Measurements from ENCODE around the gene TACSTD2. TPM values are rescaled to one million over a fixed set of nuclear protein-coding genes. Genes with fewer than 3 reads are reported as not detected.

Gene TACSTD2
- total and polyA plus RNA-seq, 2 of the 4 experiments (the other 2 are of a cell fraction) = not detected

DNA sequence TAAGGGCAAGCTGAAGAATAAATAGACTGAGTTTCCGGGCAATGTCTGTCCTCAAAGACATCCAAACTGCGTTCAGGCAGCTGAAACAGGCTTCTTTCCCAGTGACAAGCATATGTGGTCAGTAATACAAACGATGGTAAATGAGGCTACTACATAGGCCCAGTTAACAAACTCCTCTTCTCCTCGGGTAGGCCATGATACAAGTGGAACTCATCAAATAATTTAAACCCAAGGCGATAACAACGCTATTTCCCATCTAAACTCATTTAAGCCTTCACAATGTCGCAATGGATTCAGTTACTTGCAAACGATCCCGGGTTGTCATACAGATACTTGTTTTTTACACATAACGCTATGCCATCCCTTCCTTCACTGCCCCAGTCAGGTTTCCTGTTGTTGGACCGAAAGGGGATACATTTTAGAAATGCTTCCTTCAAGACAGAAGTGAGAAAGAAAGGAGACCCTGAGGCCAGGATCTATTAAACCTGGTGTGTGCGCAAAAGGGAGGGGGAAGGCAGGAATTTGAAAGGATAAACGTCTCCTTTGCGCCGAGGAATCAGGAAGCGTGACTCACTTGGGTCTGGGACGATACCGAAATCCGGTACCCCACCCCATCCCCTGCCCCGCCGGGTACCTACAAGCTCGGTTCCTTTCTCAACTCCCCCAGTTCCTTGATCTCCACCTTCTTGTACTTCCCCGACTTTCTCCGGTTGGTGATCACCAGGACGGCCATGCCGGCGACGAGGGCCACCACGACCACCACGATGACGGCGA, 1.3 kb downstream of the TACSTD2 start:
- H2BK15ac ChIP-seq (ENCODE audit: low read depth, low read length) = no peak overlapping the region
- no peak overlapping the region for H3K4ac ChIP-seq (ENCODE audit: low read depth, low read length)
- H4K20me1 ChIP-seq (ENCODE audit: insufficient read depth, low read length) = no peaks in the 10 kb centered on the region
- no peak overlapping the region for H3K56ac ChIP-seq (ENCODE audit: extremely low read depth, insufficient read depth, low read length)
- no peaks in the 10 kb centered on the region for H3K79me1 ChIP-seq (ENCODE audit: low read depth in 1 of 2, low read length in 2 of 2)
- peaks cover 67% of the 10 kb centered on the region for H3K27me3 ChIP-seq (ENCODE audit: control insufficient read depth, insufficient read depth, low read length)
- no peak for ATAC-seq (ENCODE audit: low read depth)
- no peak overlapping the region for H4K5ac ChIP-seq (ENCODE audit: low read depth, low read length)
- H2AK5ac ChIP-seq (ENCODE audit: low read depth, low read length) = no peak overlapping the region
- H3K27ac ChIP-seq (ENCODE audit: insufficient read depth, low read length) = no peak overlapping the region
- DNase-seq = no peak
- TF ChIP-seq RAD21 (IDR thresholded peaks at IDR 0.05; ENCODE audit: low read length) (no peak), CEBPB (IDR thresholded peaks at IDR 0.05; ENCODE audit: low read depth, low read length) (0 out of 2 replicates have a peak, but pooled peaks have one; percentile 32)
- no peak overlapping the region for H3K18ac ChIP-seq (ENCODE audit: low read depth, low read length)
- no peak overlapping the region for H3K4me2 ChIP-seq (ENCODE audit: low read depth, low read length)
- H3K23ac ChIP-seq (ENCODE audit: low read depth, low read length) = no peak overlapping the region
- H3K4me3 ChIP-seq (ENCODE audit: insufficient read depth, low read depth, low read length) = no peak overlapping the region
- in situ Hi-C loops (cut with MboI; ENCODE audit: low sequenced_read_pairs) (no loop called here), intact Hi-C loops (cut with micrococcal nuclease) (no loop called here), dilution Hi-C loops (cut with HindIII; ENCODE audit: low sequenced_read_pairs, unreplicated experiment) (no loop called here)
- ChIA-PET CTCF (interaction anchor here (0.6 kb wide), 1 partner anchor 29 kb away, joined by 3 read pairs; the partner anchor contains the start of gene OMA1), POLR2A (ENCODE audit: unreplicated experiment) (no interaction called here)
- H3K36me3 ChIP-seq (ENCODE audit: control insufficient read depth, insufficient read depth, low read length) = no peaks in the 10 kb centered on the region
- peak overlapping the region; percentile 81 for H2AFZ ChIP-seq (replicated peaks; ENCODE audit: low read length, poor library complexity)
- no peak overlapping the region for H2AK9ac ChIP-seq (replicated peaks; ENCODE audit: low read depth, low read length, poor library complexity)
- H3K9me1 ChIP-seq (ENCODE audit: insufficient read depth, low read length) = no peaks in the 10 kb centered on the region
- BruUV-seq (replicated peaks) = no TSS peak
- H3K14ac ChIP-seq (replicated peaks; ENCODE audit: low read depth, low read length) = no peak overlapping the region
- H3K9ac ChIP-seq (ENCODE audit: low read depth, low read length) = no peak overlapping the region
- H2BK120ac ChIP-seq (ENCODE audit: low read depth, low read length) = no peak overlapping the region
- H2BK5ac ChIP-seq (ENCODE audit: low read depth, low read length, poor library complexity, severe bottlenecking) = no peak overlapping the region
- H4K8ac ChIP-seq (ENCODE audit: low read depth in 2 of 2, low read length in 2 of 2) = no peak overlapping the region
- 35% methylated on average over 10 of the region's 32 CpGs; no CpG with 5 or more reads in 1 of the 2 experiments for WGBS, 2 experiments (ENCODE audit: extremely low coverage in 2 of 2, insufficient read length in 1 of 2)
- H3K9me3 ChIP-seq (ENCODE audit: control insufficient read depth, insufficient read depth, low read length) = peaks cover 10% of the 10 kb centered on the region
- no peak overlapping the region for H2BK20ac ChIP-seq (ENCODE audit: low read depth, low read length)
- H3K4me1 ChIP-seq (ENCODE audit: control insufficient read depth, insufficient read depth, low read length) = peaks cover 2% of the 10 kb centered on the region; the same call in 1 of the 2 replicates
- H4K91ac ChIP-seq (ENCODE audit: insufficient read depth, low read depth, low read length) = no peak overlapping the region

Data from IMR-90 (cell line).